CD14-positive monocyte (primary cell): Measurements from ENCODE around the gene CMTM2. TPM values are rescaled to one million over a fixed set of nuclear protein-coding genes. Genes with fewer than 3 reads are reported as not detected.

ENCODE experiments used
- DNase-seq, 3 donors: peaks; one replicate each; pipeline ENCODE4 v3.0.0-alpha.2; 2011 to 2022
- H2AFZ ChIP-seq: 2 replicates; pipeline ENCODE4 v1.6.0; 2012; ENCODE audit warnings: mild to moderate bottlenecking, low read depth, low read length, inconsistent platforms; ENCODE audit not compliant: insufficient read depth, poor library complexity, severe bottlenecking
- H3K27ac ChIP-seq, 2 donors: 1 replicate in 1 of 2; 2 replicates in 1 of 2; pipeline ENCODE4 v1.5.1; 2012 to 2013; ENCODE audit warnings: low read length in 2 of 2, control low read depth in 1 of 2, inconsistent platforms in 1 of 2, low read depth in 1 of 2, mild to moderate bottlenecking in 1 of 2
- H3K27me3 ChIP-seq, 2 donors: one replicate each; pipeline versions ENCODE4 v1.6.0 to v1.6.1; 2011 to 2013; ENCODE audit warnings: low read length in 2 of 2; ENCODE audit not compliant: control insufficient read depth in 2 of 2, insufficient read depth in 2 of 2
- H3K36me3 ChIP-seq, 2 donors: replicated peaks in 1 of 2; 1 replicate in 1 of 2; 2 replicates in 1 of 2; pipeline versions ENCODE4 v1.5.1 to v1.6.1; 2012 to 2013; ENCODE audit warnings: low read length in 2 of 2, control low read depth in 1 of 2, inconsistent platforms in 1 of 2, mild to moderate bottlenecking in 1 of 2; ENCODE audit not compliant: insufficient read depth in 2 of 2, control insufficient read depth in 1 of 2
- H3K4me1 ChIP-seq, 2 donors: 1 replicate in 1 of 2; 2 replicates in 1 of 2; pipeline versions ENCODE4 v1.5.1 to v1.6.1; 2012 to 2013; ENCODE audit warnings: low read length in 2 of 2, control low read depth in 1 of 2, inconsistent platforms in 1 of 2, mild to moderate bottlenecking in 1 of 2, moderate library complexity in 1 of 2; ENCODE audit not compliant: insufficient read depth in 2 of 2, control insufficient read depth in 1 of 2
- H3K4me2 ChIP-seq: replicated peaks from 2 replicates; pipeline ENCODE3; 2012; ENCODE audit warnings: low read length, moderate library complexity, mild to moderate bottlenecking; ENCODE audit not compliant: poor library complexity, severe bottlenecking; ENCODE audit errors: extremely low read depth
- H3K4me3 ChIP-seq, 3 experiments: fragments of 200-600 bp in 1 of 3; sonication (generic) in 1 of 3; replicated peaks in 1 of 3; 1 replicate in 2 of 3; 2 replicates in 1 of 3; pipeline ENCODE4 v1.5.1; 2011 to 2013; ENCODE audit warnings: low read length in 3 of 3, mild to moderate bottlenecking in 3 of 3, control low read depth in 2 of 3, low read depth in 2 of 3, inconsistent platforms in 1 of 3, moderate library complexity in 1 of 3
- H3K79me2 ChIP-seq: 2 replicates; pipeline ENCODE4 v1.6.0; 2012; ENCODE audit warnings: mild to moderate bottlenecking, control low read depth, inconsistent platforms, low read length, moderate library complexity; ENCODE audit not compliant: insufficient read depth
- H3K9ac ChIP-seq: 2 replicates; pipeline ENCODE4 v1.6.0; 2017; ENCODE audit warnings: low read length, mild to moderate bottlenecking; ENCODE audit not compliant: insufficient read depth, poor library complexity, severe bottlenecking
- H3K9me3 ChIP-seq, 2 donors: replicated peaks in 1 of 2; 1 replicate in 1 of 2; 2 replicates in 1 of 2; pipeline versions ENCODE4 v1.5.1 to v1.6.1; 2012 to 2013; ENCODE audit warnings: low read length in 2 of 2, control low read depth in 1 of 2; ENCODE audit not compliant: control insufficient read depth in 1 of 2, insufficient read depth in 1 of 2
- H4K20me1 ChIP-seq: 2 replicates; pipeline ENCODE4 v1.6.0; 2012; ENCODE audit warnings: mild to moderate bottlenecking, low read length, control low read depth, moderate library complexity; ENCODE audit not compliant: insufficient read depth
- H3K27ac Mint-ChIP-seq, 7 donors: one replicate each; pipeline ENCODE4 v1.8.0; 2020; ENCODE audit warnings: mild to moderate bottlenecking in 7 of 7, mixed read lengths in 7 of 7, moderate library complexity in 6 of 7, inconsistent platforms in 2 of 7
- H3K27me3 Mint-ChIP-seq, 3 donors: one replicate each; pipeline ENCODE4 v1.8.0; 2021 to 2022; ENCODE audit warnings: low read depth in 3 of 3, mild to moderate bottlenecking in 3 of 3, mixed read lengths in 3 of 3, moderate library complexity in 3 of 3, inconsistent platforms in 1 of 3
- H3K36me3 Mint-ChIP-seq, 2 donors: one replicate each; pipeline ENCODE4 v1.8.0; 2020; ENCODE audit warnings: mixed read lengths in 2 of 2, inconsistent platforms in 1 of 2, mild to moderate bottlenecking in 1 of 2
- H3K4me1 Mint-ChIP-seq: one replicate; pipeline ENCODE4 v1.8.0; 2020; ENCODE audit warnings: mild to moderate bottlenecking, mixed read lengths
- H3K4me3 Mint-ChIP-seq, 2 donors: one replicate each; pipeline ENCODE4 v1.8.0; 2020; ENCODE audit warnings: mild to moderate bottlenecking in 2 of 2, mixed read lengths in 2 of 2, moderate library complexity in 1 of 2
- H3K9me3 Mint-ChIP-seq, 7 donors: one replicate each; pipeline ENCODE4 v1.8.0; 2020 to 2022; ENCODE audit warnings: mixed read lengths in 7 of 7, mild to moderate bottlenecking in 6 of 7, moderate library complexity in 6 of 7, inconsistent platforms in 2 of 7
- WGBS: methylation state at CpG from one replicate; pipeline ENCODE4 v1.1.5; 2013; ENCODE audit warnings: missing lambda C conversion rate; ENCODE audit not compliant: insufficient coverage; 5-methylcytosine and 5-hydroxymethylcytosine counted together
- intact Hi-C, 2 donors: fragments of 100-400 bp; cut with micrococcal nuclease; formaldehyde crosslinking; loops; one replicate each; pipeline versions ENCODE4 v1.15.0 to v1.15.1; 2023
- polyA plus RNA-seq, 3 donors: library from polyadenylated mRNA; depleted of rRNA in 1 of 3; unstranded in 2 of 3; stranded (reverse) in 1 of 3; fragments of 300-500 nt in 2 of 3; fragments of >200 nt in 1 of 3; fragmentation: Illumina TruSeq in 2 of 3; gene quantifications; 1 replicate in 2 of 3; 2 replicates in 1 of 3; pipeline ENCODE4 v1.2.3, GENCODE V29; 2012 to 2021
- TF ChIP-seq, protein P1 (sequence below): fragments of 200-600 bp; IDR thresholded peaks from one replicate; pipeline ENCODE4 v1.8.0; 2022; ENCODE audit warnings: antibody characterized with exemption, mild to moderate bottlenecking

CMTM2 gene
- polyA plus RNA-seq, 3 donors: 11.0 to 41.6 (median 39.1) TPM

DNA sequence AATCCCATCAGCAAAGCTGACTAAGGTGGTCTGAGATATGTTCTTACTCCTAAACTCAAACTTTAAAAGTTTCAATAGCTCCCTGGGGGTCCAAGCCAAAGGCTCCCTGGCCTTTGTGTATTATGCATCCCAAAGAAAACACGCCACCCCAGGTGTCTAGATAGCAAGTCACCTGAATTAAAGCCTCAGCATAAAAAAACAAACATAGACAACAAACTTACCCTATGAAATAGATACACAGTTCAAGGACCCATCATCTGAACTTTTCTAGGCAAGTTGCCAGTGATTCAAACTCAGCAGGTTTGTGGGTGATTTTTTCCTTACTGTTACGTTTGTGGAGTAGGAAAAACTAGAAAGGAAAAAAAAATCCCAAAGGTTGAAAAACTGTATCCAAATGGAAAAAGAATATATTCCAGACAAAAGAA, 37.8 kb downstream of the CMTM2 start:
- no peaks in the 10 kb centered on the region for H3K27me3 ChIP-seq
- no peak overlapping the region for H3K4me3 Mint-ChIP-seq

DNA sequence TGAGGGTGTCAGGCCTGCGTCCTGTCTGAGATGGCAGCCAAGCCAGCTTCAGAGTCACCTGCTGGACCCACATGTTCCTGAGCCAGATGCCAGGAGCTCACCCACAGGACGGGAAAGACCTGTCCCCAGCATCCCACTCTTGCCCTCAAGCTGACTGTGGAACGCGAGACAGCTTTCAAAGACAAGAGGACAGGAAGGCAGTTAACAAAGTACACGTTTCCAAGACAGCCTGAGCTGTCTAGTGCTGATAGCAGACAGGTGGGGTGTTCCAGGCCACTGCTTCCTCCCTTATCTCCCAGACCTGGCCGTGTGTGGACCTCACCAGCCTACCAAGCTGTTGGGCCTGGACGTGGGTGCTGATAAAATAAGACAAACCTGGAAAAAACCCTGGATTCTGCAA, 38.5 kb downstream of the CMTM2 start:
- DNase-seq: no peak
- no peaks in the 10 kb centered on the region for H3K27me3 ChIP-seq
- H3K9me3 ChIP-seq: no peaks in the 10 kb centered on the region
- H3K9ac ChIP-seq: no peak overlapping the region
- Mint-ChIP-seq H3K9me3 (peaks cover 0 to 2% (median 0%) of the 10 kb centered on the region in 7 donors), H3K36me3 (peaks cover 58 to 86% of the 10 kb centered on the region in 2 donors), H3K4me1 (peaks cover 30% of the 10 kb centered on the region), H3K27me3 (peaks cover 0 to 3% (median 0%) of the 10 kb centered on the region in 3 donors), H3K27ac (peak overlapping the region in 2 of 7 donors; percentile 25 to 32), H3K4me3 (no peak overlapping the region)
- no peak overlapping the region for H3K4me2 ChIP-seq
- no peak overlapping the region for H3K27ac ChIP-seq
- intact Hi-C loops: no loop called here
- H2AFZ ChIP-seq: no peak overlapping the region
- no peak overlapping the region for H3K4me3 ChIP-seq
- 78% methylated on average over 7 of the region's 7 CpGs for WGBS
- peaks cover 43 to 86% of the 10 kb centered on the region in 2 donors for H3K36me3 ChIP-seq
- H3K4me1 ChIP-seq: peaks cover 15 to 16% of the 10 kb centered on the region in 2 donors
- peaks cover 4% of the 10 kb centered on the region for H3K79me2 ChIP-seq
- TF ChIP-seq, protein P1, sequence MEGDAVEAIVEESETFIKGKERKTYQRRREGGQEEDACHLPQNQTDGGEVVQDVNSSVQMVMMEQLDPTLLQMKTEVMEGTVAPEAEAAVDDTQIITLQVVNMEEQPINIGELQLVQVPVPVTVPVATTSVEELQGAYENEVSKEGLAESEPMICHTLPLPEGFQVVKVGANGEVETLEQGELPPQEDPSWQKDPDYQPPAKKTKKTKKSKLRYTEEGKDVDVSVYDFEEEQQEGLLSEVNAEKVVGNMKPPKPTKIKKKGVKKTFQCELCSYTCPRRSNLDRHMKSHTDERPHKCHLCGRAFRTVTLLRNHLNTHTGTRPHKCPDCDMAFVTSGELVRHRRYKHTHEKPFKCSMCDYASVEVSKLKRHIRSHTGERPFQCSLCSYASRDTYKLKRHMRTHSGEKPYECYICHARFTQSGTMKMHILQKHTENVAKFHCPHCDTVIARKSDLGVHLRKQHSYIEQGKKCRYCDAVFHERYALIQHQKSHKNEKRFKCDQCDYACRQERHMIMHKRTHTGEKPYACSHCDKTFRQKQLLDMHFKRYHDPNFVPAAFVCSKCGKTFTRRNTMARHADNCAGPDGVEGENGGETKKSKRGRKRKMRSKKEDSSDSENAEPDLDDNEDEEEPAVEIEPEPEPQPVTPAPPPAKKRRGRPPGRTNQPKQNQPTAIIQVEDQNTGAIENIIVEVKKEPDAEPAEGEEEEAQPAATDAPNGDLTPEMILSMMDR: no peak
- H4K20me1 ChIP-seq: peaks cover 38% of the 10 kb centered on the region

More for the DNA sequence above, 37.8 kb downstream of the CMTM2 start:
- Histone ChIP-seq H3K4me1 (peaks cover 15 to 16% of the 10 kb centered on the region in 2 donors), H3K36me3 (peaks cover 44 to 86% of the 10 kb centered on the region in 2 donors), H3K9ac (no peak overlapping the region), H4K20me1 (peaks cover 45% of the 10 kb centered on the region), H3K4me3 (no peak overlapping the region), H3K9me3 (no peaks in the 10 kb centered on the region), H3K4me2 (no peak overlapping the region), H3K27ac (peak overlapping the region in 1 of 2 donors; percentile 66), H2AFZ (no peak overlapping the region), H3K79me2 (peaks cover 4% of the 10 kb centered on the region)
- WGBS: 100% methylated on average over 1 of the region's 2 CpGs
- Mint-ChIP-seq H3K27me3 (peaks cover 0 to 2% (median 0%) of the 10 kb centered on the region in 3 donors), H3K9me3 (peaks cover 0 to 2% (median 0%) of the 10 kb centered on the region in 7 donors), H3K4me1 (peaks cover 30% of the 10 kb centered on the region), H3K27ac (peak overlapping the region in 2 of 7 donors; percentile 23 to 37), H3K36me3 (peaks cover 58 to 86% of the 10 kb centered on the region in 2 donors)
- no peak for DNase-seq
- TF ChIP-seq, protein P1: no peak
- intact Hi-C loops: no loop called here
